ENCODE data around the gene FBXO28.
"Not testable (repeated sequence)": the region's sequence is repeated elsewhere in the genome, so short reads cannot be mapped to it uniquely, and the experiment has no call there.

The FBXO28 gene

DNA sequence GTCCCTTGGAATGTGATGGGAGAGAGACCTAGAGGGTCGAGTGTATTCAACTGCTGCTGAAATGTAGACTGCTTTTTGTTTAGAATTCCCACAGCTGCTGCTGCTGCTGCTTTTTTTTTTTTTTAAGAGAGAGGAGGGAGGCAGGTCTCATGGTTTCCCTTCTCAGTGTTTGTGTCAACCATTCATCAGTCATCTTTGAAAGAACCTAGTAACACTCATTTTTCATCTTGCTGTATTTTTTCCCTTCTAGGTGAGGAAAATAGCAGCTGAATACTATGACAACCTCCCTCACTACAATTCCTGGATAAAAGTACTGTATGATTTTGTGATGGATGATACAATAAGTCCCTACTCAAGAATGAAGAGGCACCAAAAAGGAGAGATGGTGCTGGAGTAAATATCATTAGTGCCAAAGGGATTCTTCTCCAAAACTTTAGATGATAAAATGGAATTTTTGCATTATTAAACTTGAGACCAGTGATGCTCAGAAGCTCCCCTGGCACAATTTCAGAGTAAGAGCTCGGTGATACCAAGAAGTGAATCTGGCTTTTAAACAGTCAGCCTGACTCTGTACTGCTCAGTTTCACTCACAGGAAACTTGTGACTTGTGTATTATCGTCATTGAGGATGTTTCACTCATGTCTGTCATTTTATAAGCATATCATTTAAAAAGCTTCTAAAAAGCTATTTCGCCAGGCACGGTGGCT lies 78.3 kb downstream of the FBXO28 start:
- DNase-seq = no peak

DNA sequence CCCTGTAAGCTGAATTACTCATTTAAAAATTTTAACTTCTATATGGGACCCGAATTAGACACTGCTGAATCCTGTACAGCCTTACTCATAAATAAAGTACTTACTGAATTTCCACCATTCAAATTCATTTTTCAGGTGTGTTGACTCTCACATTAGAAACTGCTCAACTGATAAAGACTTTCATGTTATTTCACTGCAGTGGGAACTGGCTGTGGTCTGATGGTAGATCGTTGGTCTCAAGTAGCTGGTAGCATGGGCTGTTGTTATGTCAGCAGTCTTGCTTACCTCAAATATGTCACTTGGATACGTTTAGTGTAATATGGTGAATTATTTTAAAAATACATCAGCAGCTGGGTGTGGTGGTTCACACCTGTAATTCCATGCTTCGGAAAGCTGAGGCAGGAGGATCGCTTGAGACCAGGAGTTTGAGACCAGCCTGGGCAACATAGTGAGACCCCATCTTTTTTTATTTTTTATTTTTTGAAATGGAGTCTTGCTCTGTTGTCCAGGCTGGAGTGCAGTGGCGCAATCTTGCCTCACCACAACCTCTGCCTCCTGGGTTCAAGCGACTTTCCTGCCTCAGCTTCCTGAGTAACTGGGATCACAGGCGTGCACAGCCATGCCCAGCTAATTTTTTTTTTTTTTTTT lies 79.5 kb downstream of the FBXO28 start:
- no peak for DNase-seq

DNA sequence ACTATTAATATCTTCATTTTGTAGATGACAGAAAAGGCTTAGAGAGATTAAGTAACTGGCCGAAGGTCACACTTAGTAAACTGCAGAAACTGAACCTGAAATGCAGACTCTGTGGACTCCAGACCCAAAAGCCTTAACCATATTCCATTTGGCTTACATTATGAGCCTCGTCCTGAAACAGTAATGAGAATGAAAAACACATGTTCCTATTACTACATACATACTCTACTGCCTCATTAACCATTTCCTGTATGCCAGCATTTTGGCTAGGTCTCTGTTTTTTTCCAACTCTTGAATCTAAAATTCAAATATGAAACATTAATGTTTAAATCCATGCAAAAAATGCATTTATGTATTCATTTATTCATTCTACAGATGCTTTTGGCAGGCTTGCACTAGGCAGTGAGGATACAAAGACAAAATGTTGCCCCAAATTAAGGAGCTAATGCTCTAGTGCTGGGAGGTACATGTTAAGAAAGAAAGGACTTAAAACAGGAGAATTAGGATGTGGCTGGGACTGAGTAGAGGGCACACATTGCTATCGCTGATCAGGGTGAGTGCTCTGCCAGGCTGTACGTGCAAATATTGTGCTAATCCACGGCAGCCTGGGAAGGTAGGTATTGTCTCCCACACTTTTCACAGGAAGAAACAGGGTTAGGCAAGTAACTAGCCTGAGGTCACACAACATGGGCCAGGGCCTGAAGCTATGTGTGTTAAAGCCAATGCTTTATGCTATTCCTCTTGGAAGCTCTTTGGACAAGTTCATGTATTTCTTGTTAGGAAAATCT lies 83.1 kb downstream of the FBXO28 start:
- no peak for DNase-seq

DNA sequence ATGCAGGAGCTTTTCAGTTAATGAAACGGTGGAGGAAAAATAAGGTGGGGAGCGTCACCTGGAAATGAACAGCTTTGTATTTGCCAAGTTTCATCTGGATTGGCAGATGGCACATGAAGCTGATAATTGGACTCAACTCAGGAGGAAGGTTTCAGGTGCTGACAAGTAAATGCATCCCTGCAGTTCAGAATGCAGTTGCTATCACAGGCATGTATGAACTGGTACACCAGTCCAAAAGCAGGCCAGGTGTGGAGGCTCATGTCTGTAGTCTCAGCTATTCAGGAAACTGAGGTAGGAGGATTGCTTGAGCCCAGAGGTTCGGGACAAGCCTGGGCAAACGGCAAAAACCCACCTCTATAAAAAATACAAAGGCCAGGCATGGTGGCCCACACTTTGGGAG lies 84.7 kb downstream of the FBXO28 start:
- DNase-seq = no peak

DNA sequence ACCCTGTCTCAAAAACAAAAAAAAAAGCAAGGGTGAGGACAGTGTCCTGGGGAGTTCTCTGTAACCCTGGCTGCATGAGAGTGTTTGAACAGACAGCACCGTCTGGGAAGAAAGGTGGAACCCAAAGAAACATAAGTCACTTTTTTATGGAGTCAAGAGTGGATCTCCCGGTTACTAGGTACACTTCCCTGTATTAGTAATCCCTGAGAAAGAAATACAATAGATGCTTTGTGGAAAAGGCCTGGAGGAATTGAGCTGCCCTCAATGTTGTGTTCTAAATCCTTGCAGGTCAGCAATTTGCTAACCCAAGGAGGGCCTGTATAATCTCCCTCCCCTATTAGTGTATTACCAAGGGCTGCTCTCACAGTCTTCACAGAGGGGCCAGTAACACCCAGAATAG lies 85.8 kb downstream of the FBXO28 start:
- DNase-seq = no peak

DNA sequence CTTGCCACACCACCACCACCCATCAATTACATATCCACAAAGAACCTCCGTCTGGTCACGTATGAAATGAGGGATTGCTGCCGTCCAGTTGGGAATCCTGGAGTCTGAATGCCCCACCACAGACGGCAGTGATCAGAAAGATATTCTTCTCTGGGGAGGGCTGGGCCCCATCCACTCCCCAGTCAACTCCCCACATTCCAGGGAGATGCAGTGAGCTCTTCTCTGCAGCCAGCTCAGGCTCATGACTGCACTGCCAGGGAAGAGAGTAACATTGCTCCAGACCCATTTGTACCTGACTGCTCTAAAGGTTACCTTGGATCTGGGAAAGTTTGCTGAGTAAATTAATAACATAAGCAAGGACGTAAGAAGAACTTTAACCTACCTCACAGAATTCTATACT lies 87.5 kb downstream of the FBXO28 start:
- DNase-seq = no peak

DNA sequence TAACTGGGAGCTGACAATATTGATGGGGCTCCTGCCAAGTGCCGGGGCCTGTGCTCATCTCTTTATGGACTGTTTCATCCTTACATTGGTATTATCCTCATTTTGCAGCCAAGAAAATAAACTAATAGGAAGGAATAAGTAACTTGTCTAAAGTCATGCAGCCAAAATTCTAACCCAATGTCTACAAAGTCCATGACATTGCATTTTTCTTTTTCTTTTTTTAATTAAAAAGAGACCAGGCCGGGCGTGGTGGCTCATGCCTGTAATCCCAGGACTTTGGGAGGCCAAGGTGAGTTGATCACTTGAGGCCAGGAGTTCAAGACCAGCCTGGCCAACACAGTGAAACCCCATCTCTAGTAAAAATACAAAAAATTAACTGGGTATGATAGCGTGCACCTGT lies 87.9 kb downstream of the FBXO28 start:
- no peak for DNase-seq

DNA sequence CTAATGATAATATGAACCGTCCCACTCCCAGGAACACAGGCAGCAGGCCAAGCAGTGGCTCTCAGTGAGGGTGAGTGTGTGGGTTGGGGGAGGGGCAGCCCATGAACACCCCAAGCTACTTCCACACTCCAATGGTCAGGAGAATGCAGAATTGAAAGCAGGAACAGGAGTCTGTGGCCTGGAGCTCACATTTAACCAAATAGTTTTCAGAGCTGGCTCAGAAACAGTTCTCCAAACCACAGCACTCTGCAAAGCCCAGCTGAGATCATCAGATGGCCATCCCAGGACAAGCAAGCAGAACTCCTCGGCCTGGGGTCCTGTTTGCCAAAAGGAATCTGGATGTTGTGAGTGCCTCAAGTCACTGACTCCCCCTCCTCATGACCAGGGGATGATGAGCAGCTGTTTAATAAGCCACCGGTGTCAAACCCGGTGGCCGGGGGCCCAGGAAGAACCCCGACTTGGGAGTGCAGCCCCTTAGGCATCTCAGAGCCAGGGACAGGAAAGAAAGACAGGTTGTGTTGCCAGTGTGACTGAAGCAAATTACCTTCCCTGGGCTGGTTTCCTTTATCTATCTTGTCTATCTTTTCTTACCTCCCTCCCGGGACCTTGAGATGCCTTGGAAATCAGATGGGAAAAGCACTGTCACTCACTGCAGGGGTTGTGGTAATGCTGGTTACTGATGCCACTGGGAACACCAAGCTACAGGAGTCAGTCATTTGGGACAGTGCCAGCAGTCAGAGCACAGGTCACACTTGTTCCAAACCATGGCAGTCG lies 89.5 kb downstream of the FBXO28 start:
- no peak for DNase-seq

DNA sequence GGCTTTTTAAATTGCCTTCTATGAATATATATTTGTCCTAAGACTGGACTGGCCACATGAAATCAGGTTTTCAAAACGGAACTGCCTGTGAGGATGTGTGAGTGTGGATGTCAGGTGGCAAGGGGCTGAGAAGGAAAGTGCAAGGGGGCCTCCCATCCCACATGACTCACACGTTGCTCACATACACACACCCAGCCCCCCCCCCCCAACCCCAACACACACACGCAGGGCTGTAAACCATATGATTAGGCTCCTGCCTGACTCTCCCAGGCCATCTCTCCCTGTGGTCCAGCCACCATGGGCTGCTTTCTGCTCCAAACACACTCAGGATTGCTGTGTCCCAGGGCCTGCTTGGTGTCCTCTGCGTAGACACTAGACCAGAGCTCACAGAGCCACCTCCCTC lies 91.5 kb downstream of the FBXO28 start:
- no peak for DNase-seq

DNA sequence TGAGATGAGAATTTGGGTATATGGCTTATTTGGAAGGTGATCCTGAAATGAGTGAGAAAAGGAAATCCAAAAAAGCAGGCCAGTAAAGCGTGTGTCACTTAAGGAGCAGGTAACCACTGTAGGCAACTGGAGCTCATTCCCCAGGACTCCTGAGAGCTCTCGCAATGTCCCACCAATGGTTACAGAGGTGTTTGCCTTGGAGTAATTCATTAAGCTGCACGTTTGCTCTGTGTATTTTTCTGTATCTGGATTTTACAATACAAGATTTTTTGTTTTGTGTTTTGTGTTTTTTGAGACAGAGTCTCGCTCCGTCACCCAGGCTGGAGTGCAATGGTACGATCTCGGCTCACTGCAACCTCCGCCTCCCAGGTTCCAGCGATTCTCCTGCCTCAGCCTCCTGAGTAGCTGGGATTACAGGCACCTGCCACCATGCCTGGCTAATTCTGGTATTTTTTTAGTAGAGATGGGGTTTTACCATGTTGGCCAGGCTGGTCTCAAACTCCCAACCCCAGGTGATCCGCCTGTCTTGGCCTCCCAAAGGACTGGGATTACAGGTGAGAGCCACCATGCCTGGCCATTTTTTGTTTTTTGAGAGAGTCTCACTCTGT lies 92.1 kb downstream of the FBXO28 start:
- not testable (repeated sequence) for DNase-seq

DNA sequence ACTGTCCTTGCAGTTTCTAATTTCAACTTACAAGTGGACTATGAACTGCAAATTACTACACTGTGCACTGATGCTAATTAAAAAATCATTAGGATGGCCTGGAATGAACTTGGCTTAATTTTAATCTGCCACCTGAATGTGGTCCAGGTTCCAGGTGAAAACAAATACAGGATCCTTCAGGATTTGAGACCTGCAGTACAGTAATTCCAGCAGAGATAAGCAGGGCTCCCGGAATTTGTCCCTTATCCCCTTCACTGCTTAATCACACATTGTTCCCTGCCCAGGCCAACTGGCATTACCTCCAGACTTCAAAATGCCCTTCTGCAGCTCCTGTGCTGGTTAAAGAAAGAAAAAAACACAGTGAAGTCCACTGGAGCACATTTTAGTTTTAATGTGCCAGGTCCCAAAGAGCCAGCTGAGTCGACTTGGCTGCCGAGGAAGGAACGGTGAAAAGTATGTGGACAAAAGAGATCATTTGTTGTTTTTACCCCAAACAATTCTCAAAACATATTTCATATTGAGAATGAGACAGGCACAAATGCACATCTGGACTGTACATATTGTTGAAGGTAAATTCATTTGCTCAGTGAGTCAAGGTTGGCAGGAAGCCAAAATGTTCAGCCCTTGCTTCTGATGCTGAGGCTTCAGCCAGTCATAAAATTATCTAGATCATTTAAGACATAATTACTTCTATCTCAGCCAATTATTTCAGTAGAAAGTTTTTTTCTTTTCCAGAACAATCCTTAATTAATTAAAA lies 97.5 kb downstream of the FBXO28 start:
- peak; percentile 32 to 80 for DNase-seq

All from NCI-H446 (cell line).